Stimulated activated naive CD8-positive, alpha-beta T cell treated with anti-CD3 and anti-CD28 coated beads, Interleukin-15, Interleukin-2, amounts not matched to agents 100 U/mL and 50 U/mL, for 24 hours (primary cell): Measurements from ENCODE around the gene SYNPR.

Experiments used
- ATAC-seq: fragments of 150-1000 bp; cut with Tn5 transposase; one replicate; pipeline ENCODE4 v1.10.0; 2021
- DNase-seq: peaks from one replicate; pipeline ENCODE4 v3.0.0; 2021

The SYNPR gene

GRCh38 chr3:63308072-63308471 is 30.0 kb downstream of the SYNPR start:
- ATAC-seq (no peak), DNase-seq (no peak)

DNA sequence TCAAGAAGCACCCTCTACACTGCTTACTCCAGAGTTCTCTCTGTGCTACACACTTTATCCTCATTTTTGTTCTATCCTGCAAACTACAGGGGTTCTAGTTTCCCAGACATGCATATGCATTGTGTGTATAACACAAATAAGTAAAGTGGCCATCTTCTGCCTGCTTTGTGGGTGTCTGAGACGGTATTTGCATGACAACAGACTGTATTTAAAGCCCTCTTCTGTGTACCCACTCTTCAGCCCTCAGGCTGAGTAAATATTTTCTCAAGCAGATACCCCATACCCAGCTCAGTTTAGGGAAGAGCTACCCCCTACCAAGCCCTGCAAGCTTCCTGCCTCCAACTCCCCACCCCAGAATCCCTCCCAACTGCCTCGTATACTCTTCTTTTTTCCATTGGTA is 31.7 kb downstream of the SYNPR start:
- ATAC-seq = no peak
- no peak for DNase-seq

DNA sequence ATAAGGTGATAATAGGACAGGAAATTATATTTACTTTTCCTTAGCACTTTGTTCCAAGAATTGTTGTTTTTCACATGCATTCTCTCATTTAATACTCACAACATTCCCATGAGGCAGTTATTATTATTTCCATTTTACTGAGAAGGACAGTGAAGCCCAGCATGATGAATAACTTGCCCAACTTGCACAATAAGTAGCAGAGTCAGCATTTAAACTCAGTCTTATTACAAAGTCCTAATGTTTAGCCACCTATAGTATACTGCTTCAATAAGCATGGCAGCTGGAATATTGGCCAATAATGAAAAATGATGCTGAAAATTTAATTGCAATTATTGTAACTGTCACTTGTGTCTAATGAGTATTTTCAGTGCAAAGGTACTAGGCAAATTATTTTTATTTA is 45.7 kb downstream of the SYNPR start:
- DNase-seq (no peak), ATAC-seq (no peak)

GRCh38 chr3:63324621-63325020 is 46.5 kb downstream of the SYNPR start:
- DNase-seq = no peak
- no peak for ATAC-seq

GRCh38 chr3:63325386-63325785 is 47.3 kb downstream of the SYNPR start:
- DNase-seq (no peak), ATAC-seq (no peak)

DNA sequence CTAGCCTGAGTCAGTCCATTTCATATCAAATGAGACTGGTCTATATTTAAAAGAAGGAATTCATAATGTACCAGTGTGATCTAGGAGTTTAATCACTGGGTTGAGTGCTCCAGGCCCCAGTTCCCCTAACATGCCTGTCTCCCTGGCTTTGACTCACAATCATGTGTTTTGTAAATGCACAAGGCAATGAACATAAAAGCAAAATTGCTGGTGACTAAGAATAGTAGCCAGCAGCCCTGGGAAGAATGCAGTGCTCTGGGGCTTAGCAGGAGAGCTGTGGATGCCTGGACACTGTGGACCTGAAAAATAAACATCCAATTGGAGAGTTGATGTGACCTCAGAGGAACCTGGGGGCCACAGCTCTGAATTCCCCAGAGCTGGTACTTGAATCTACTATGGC is 50.3 kb downstream of the SYNPR start:
- no peak for ATAC-seq
- DNase-seq = no peak

DNA sequence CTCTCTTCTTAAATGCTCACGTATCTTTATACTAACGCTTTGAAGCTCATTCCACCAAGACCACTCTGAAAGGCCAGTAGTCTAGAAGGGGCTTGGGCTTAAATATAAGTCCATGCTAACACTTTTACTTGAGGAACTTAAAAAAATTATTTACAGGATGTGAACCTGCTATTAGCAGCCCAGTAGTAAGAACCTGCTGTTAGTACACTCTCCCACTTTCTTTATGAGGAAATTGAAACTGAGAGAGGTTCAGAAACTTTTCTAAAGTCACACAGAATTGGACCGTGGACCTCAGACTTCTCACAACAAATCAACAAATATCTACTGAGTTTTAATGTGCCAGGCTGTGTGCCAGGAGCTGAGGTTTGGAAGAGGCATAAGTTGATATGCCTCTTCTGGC is 53.4 kb downstream of the SYNPR start:
- no peak for DNase-seq
- no peak for ATAC-seq

DNA sequence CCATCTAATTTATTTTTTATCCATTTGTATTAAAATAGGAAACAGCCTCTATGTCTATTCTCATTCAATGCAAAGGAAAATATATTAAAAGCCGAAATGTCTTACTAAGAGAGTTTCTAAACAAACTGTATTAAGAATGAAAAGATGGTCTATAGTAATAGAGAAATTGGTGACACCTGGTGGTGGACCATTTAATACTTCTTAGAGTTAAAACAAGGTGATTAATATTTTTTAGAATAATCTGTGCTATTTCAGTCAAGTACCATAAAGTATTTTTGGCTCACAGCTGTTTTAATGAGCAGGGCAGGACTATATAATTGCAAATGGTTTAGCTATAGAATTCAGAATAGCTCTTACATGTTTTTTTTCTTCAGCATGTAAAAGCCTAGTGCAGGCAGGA is 55.7 kb downstream of the SYNPR start:
- ATAC-seq (no peak), DNase-seq (no peak)

DNA sequence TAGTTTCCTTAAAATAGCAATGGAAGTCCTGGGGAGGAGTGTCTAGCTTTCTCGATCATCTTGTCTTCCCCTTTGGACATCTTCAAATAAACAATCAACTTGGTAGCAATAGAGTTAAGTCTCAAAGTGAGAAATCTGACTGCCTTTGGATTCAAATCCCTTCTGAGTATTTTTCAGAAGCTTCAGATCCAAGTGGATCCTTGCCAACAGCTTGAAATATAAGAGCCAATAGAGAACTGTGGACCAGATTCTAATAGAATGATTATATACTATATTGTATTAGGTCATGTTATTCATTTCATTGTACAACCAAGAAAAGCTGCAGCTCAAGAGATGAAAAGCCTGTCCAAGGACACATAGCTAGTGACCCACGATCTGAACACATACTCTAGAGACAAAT is 60.2 kb downstream of the SYNPR start:
- no peak for ATAC-seq
- DNase-seq = no peak

- peak; percentile 37 for DNase-seq
Observed at GRCh38 chr3:63343674-63344073, 65.6 kb downstream of the SYNPR start.

GRCh38 chr3:63344661-63345060 is 66.6 kb downstream of the SYNPR start:
- no peak for DNase-seq
- ATAC-seq = no peak

More at GRCh38 chr3:63343674-63344073, 65.6 kb downstream of the SYNPR start:
- ATAC-seq = peak; percentile 46

DNA sequence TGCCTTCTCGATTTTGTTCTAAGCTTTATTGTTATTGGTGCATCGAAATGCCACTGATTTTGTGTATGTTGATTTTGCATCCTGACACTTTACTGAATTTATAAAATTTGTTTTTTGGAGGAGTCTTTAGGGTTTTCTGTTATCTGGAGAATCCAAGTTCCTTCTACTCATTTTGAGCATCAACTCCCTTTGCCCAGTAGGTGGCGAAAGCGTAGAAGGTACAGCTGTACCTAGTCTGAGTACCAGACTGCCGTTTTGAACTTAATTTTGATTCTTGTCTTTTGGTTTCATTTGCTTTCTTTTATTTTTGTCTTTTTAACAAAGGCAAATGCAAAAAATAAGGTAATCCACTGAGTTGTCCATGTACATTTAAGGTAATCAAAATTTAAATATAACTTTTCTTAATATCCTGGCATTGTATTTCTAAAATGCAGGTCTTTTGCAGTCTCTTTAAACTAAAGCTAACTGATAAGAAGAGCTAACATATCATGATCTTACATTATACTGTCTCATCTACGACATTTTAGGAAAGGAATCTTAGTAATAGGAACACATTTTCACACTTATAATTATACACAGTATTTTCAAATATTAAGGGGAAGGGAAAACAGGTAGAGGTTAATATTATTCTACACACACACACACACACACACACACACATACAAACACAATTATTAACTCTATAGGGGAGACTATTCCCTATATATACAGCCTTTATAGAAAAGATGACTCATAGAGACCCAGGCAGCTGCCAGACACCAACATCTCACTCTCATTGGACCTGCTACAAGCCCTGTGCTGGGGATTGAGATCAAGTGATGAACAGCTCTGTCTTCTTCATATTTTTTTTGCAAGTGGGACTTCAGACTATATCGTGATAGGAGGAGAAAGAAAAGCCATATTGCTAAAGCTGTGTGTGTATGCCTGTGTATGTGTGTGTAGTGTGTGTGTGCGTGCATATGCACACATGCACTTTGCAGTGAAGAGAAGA is 71.8 kb downstream of the SYNPR start:
- DNase-seq (peak; percentile 26), ATAC-seq (no peak)

GRCh38 chr3:63351159-63352007 is 73.3 kb downstream of the SYNPR start:
- DNase-seq (no peak), ATAC-seq (no peak)

DNA sequence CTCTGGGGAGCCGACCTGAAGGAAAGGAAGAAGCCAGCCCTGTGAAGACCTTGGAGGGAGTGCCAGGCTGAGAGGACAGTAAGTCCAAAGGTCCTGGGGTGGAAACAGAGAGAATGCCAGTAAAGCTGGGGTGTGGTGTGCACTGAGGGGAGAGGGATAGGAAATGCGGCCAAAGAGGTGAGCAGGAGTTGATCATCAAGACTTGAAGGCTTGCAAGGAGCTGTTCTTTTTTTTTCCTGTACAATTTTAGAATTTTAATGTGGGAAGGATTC is 73.8 kb downstream of the SYNPR start:
- DNase-seq (no peak), ATAC-seq (no peak)

DNA sequence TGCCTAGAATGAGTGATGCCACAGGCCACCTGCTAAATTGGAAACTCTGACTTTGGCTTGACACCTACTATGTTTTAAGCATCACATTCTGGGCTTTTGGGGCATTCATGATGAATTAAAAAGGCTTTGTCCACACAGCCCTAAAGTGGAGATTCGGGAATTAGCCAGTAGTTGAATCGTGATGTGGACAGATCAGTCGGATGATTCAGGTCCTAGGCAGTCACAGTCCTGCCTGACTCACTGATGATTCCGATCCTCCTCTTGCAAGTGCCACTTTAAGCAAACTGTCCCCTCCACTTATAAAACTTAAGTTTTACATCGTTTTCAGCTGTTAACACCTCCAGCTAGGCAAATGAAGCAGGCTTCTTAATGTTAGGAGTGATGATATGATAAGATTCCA is 75.3 kb downstream of the SYNPR start:
- ATAC-seq = no peak
- DNase-seq = no peak

GRCh38 chr3:63354160-63354559 is 76.1 kb downstream of the SYNPR start:
- DNase-seq = no peak
- no peak for ATAC-seq

DNA sequence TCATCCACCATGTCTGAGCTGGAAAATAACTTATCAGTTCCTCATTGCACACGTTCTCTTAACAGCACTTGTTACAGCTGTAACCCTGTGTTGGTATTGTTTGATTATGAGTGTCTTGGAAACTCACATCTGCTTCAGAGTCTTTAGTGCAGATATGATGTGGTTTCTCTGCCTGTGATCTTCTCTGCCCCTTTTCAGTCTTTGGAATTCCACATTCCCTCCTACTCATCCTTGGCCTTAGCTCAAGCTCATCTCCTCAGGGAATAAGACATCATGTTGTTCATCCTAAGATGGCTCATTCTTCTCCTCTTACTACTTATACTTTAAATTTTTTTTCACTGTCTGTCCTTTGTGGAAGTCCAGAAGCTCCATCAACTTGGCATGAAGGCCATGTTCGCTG is 77.7 kb downstream of the SYNPR start:
- no peak for ATAC-seq
- DNase-seq = no peak

- DNase-seq = no peak
- no peak for ATAC-seq
Observed at GRCh38 chr3:63364495-63364894, 86.4 kb downstream of the SYNPR start.

- ATAC-seq (no peak), DNase-seq (no peak)
Observed at GRCh38 chr3:63364910-63365309, 86.8 kb downstream of the SYNPR start.

- no peak for DNase-seq
Observed at GRCh38 chr3:63365671-63366070, 87.6 kb downstream of the SYNPR start.

GRCh38 chr3:63370094-63370493 is 92.0 kb downstream of the SYNPR start:
- DNase-seq = no peak
- no peak for ATAC-seq

More at GRCh38 chr3:63365671-63366070, 87.6 kb downstream of the SYNPR start:
- ATAC-seq = no peak

DNA sequence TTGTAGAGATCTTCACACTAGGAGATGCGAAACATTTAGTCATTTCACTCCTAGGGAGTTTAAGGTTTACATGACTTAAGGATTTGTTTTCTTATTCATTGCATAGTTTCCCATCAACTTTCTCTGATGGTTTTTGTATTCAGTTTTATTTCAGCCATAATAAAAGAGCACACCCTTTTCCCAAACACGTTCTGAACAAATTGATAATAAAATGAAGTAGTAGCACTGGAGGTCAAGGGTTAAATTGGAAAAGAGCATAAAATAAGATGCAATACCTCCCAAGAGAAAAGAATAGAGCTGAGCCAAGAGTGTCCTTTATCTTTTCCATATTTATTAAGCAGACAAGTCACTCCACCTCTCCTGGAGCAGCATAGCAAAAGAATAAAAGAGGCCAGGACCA is 104.9 kb downstream of the SYNPR start:
- ATAC-seq (no peak), DNase-seq (no peak)

DNA sequence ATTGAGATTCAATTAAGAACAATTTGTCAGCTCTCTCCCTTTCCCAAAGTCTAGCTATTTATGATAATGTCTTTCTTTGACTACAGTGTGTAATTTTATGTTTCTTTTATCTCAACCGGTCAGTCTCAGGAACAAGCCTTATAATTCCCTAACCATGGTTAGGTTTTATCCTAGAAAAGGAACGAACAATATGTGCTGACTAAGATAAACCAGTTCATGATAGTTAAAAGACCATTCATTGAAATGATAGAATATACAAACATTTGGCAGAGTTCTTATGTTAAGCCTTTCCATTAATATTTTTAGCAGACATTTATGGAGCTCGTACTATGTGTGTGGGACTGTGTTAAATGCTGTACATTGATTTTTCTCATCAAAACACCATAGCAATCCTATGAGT is 106.3 kb downstream of the SYNPR start:
- DNase-seq (no peak), ATAC-seq (no peak)
